PFSK-1 (cell line): ENCODE results near the gene LCORL.

Source experiments
- FOXP2 ChIP-seq: optimal IDR thresholded peaks from 2 replicates; pipeline ENCODE3; 2011; ENCODE audit warnings: borderline replicate concordance, control low read depth, inconsistent platforms; ENCODE audit not compliant: insufficient read depth; ENCODE audit errors: extremely low read length, extremely low read depth
- POLR2AphosphoS5 ChIP-seq: IDR thresholded peaks from 2 replicates; pipeline ENCODE4 v1.6.1; 2012; ENCODE audit warnings: low read depth, mild to moderate bottlenecking, control low read depth, low read length, moderate library complexity
- SIN3A ChIP-seq: IDR thresholded peaks from 2 replicates; pipeline ENCODE4 v1.6.1; 2012; ENCODE audit warnings: mild to moderate bottlenecking, low read length, moderate library complexity, borderline replicate concordance; ENCODE audit not compliant: insufficient read depth
- TAF1 ChIP-seq: IDR thresholded peaks from 2 replicates; pipeline ENCODE4 v1.6.1; 2012; ENCODE audit warnings: low read length, control low read depth, borderline replicate concordance; ENCODE audit not compliant: insufficient read depth
- TF ChIP-seq, protein P1 (sequence below), 2 experiments: IDR thresholded peaks; 2 replicates each; pipeline versions ENCODE4 v1.6.1 to v1.8.0; 2011 to 2012; ENCODE audit warnings: low read depth in 2 of 2, low read length in 2 of 2, control low read depth in 1 of 2, inconsistent platforms in 1 of 2, mild to moderate bottlenecking in 1 of 2, moderate library complexity in 1 of 2; ENCODE audit not compliant: insufficient read depth in 1 of 2

Gene LCORL

DNA sequence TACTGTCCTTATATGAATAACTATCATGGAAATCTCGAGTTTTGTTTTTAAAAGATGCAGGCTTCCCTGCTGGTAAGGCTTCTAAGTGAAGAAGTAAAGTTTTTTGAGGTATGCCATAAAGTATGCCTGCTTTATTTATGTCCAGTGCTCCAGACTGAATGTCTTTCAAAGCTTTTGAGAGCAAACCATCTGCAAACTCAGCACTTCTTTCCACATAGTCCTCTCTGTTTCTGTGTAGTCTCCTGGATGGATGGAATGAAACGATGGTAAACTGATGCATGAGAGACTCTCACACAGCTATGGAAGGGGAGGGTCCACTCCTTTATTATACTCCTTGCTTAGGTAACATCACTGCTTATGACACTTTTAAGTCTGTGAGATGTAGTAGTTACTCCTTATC, 137.0 kb downstream of the LCORL start:
- TF ChIP-seq POLR2AphosphoS5 (no peak), SIN3A (no peak), TAF1 (no peak), FOXP2 (no peak)
- TF ChIP-seq, protein P1, sequence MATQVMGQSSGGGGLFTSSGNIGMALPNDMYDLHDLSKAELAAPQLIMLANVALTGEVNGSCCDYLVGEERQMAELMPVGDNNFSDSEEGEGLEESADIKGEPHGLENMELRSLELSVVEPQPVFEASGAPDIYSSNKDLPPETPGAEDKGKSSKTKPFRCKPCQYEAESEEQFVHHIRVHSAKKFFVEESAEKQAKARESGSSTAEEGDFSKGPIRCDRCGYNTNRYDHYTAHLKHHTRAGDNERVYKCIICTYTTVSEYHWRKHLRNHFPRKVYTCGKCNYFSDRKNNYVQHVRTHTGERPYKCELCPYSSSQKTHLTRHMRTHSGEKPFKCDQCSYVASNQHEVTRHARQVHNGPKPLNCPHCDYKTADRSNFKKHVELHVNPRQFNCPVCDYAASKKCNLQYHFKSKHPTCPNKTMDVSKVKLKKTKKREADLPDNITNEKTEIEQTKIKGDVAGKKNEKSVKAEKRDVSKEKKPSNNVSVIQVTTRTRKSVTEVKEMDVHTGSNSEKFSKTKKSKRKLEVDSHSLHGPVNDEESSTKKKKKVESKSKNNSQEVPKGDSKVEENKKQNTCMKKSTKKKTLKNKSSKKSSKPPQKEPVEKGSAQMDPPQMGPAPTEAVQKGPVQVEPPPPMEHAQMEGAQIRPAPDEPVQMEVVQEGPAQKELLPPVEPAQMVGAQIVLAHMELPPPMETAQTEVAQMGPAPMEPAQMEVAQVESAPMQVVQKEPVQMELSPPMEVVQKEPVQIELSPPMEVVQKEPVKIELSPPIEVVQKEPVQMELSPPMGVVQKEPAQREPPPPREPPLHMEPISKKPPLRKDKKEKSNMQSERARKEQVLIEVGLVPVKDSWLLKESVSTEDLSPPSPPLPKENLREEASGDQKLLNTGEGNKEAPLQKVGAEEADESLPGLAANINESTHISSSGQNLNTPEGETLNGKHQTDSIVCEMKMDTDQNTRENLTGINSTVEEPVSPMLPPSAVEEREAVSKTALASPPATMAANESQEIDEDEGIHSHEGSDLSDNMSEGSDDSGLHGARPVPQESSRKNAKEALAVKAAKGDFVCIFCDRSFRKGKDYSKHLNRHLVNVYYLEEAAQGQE (IDR thresholded peaks at IDR 0.05; ENCODE audit: insufficient read depth in 1 of 2, low read depth in 2 of 2, low read length in 2 of 2) = no peak

DNA sequence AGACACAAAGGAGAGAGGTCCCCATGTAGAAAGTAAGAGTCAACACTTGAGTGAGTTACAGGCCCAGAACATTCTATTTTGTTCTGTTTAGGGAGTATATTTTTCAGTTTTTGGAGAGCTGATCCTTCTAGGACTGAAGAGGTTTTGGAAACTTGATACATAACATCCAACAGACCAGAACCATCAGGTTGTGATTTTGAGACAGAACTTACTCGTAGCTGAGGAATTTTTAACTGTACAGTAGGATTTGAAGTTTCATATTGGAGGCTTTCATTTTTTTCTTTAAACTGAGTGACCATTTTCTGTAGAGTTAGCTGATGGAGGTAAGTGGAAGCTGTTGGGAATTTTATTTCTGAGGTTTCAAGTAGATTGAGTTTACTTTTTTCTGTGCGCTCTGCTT, 137.5 kb downstream of the LCORL start:
- TF ChIP-seq SIN3A = no peak
- no peak for TF ChIP-seq POLR2AphosphoS5
- TF ChIP-seq, protein P1 (IDR thresholded peaks at IDR 0.05; ENCODE audit: insufficient read depth in 1 of 2, low read depth in 2 of 2, low read length in 2 of 2) = no peak
- no peak for TF ChIP-seq TAF1
- no peak for TF ChIP-seq FOXP2

DNA sequence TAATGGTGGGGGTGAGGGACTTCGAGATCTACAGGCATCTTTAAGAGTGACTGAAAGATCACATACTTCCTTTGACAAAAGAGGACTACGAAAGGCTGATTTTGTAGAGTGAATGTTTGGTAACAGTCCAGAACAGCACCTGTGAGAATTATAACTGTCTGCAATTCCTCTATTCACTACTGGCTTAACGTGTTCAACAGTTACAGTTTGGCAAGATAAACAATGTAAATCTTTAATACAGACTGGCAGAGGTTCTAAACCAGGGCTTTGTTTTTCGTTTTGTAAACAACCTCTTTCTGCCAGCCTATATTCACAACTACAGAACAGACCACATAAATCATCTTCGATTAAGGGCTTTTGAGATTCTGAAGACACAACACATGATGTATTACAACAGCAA, 143.9 kb downstream of the LCORL start:
- TF ChIP-seq POLR2AphosphoS5 (no peak), TAF1 (no peak), SIN3A (no peak), FOXP2 (no peak)
- TF ChIP-seq, protein P1 (IDR thresholded peaks at IDR 0.05; ENCODE audit: insufficient read depth in 1 of 2, low read depth in 2 of 2, low read length in 2 of 2) = no peak

DNA sequence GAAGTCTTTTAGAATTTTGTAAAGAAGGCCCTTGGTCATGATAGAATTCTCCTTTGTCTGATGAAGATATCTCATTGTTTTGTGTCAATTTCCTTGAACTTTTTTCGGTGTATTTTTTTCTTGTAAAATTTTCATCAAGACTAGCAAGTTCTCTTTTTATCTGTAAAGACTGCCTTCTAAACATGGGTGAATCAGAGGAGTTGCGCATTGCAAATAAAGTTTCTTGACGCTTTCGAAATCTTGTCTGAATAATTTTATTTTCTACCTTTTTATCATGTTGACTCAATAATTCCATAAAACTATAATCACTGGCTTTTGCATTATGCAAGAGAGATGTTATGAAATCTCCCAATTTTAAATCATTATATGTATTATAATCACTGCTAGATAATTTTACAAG, 144.6 kb downstream of the LCORL start:
- no peak for TF ChIP-seq TAF1
- TF ChIP-seq, protein P1 (IDR thresholded peaks at IDR 0.05; ENCODE audit: insufficient read depth in 1 of 2, low read depth in 2 of 2, low read length in 2 of 2) = no peak
- no peak for TF ChIP-seq SIN3A
- no peak for TF ChIP-seq POLR2AphosphoS5
- no peak for TF ChIP-seq FOXP2

DNA sequence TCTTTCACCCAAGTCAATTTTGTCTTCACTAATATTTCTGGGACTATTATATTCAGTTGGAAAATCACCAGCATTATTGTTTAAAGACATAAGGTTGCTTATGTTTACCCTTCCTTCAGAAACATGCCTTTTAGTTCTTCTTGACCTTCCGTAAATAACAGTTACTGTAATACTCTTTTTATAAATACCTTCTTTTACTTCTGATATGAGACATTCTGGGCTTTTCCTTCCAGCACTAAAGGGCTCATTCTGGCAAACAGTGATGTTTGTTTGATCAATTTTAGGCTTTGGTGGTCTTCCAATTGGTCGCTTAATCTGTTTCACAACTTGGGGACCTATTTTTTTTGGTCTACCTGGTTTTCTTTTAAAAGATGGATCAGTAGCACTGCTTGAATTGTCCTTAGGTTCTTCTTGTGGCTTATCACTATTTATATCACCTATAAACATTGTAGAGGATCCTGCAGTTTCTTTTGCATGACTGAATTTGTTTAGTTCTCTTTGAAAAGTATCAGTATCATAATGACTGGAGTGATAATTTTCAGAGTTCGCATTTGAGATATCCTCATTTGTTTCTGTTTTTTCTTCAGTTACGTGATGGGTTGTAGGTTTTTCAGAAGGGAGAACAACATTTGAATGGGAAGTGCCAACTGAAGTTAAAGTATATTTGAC, 146.0 kb downstream of the LCORL start:
- no peak for TF ChIP-seq FOXP2
- TF ChIP-seq POLR2AphosphoS5 = no peak
- TF ChIP-seq, protein P1 (IDR thresholded peaks at IDR 0.05; ENCODE audit: insufficient read depth in 1 of 2, low read depth in 2 of 2, low read length in 2 of 2) = no peak
- TF ChIP-seq TAF1 = no peak
- no peak for TF ChIP-seq SIN3A
